HepG2 (cell line): ENCODE results near the gene NUCB1.

Experiments used
- CTCF ChIP-seq: sonication (generic); formaldehyde crosslinking; IDR thresholded peaks from 2 replicates; pipeline ENCODE4 v1.5.0; 2020; ENCODE audit warnings: mild to moderate bottlenecking, missing genetic modification reagents, moderate library complexity
- JUNB ChIP-seq: sonication (generic); formaldehyde crosslinking; IDR thresholded peaks from 2 replicates; pipeline ENCODE4 v1.8.0; 2022; ENCODE audit warnings: missing genetic modification reagents, mild to moderate bottlenecking, borderline replicate concordance
- KMT2A ChIP-seq: sonication (generic); formaldehyde crosslinking; IDR thresholded peaks from 2 replicates; pipeline ENCODE4 v1.4.0; 2020; ENCODE audit warnings: missing genetic modification reagents
- NFIC ChIP-seq: IDR thresholded peaks from 2 replicates; pipeline ENCODE4 v1.6.1; 2012; ENCODE audit warnings: mild to moderate bottlenecking, low read length, inconsistent platforms
- TCF12 ChIP-seq, 2 experiments: fragments of 450-650 bp in 1 of 2; sonication (generic) in 1 of 2; formaldehyde crosslinking in 1 of 2; IDR thresholded peaks; 2 replicates each; pipeline versions ENCODE4 v1.6.1 to v1.8.0; 2017 to 2022; ENCODE audit warnings: antibody characterized with exemption in 1 of 2, mild to moderate bottlenecking in 1 of 2, missing genetic modification reagents in 1 of 2, moderate library complexity in 1 of 2
- YY1 ChIP-seq: IDR thresholded peaks from 2 replicates; pipeline ENCODE4 v1.6.1; 2011; ENCODE audit warnings: low read length, low read depth, moderate library complexity, mild to moderate bottlenecking; ENCODE audit not compliant: insufficient read depth, insufficient replicate concordance
- ZBTB39 ChIP-seq: sonication (generic); formaldehyde crosslinking; IDR thresholded peaks from 2 replicates; pipeline ENCODE4 v1.5.0; 2020; ENCODE audit warnings: missing genetic modification reagents
- ZNF10 ChIP-seq: sonication (generic); formaldehyde crosslinking; IDR thresholded peaks from 2 replicates; pipeline ENCODE4 v1.4.0; 2020; ENCODE audit warnings: mild to moderate bottlenecking, low read depth, missing genetic modification reagents, borderline replicate concordance

- TF ChIP-seq KMT2A (CRISPR knock-in tag) (no peak), YY1 (no peak), CTCF (no peak), JUNB (CRISPR knock-in tag) (peak; percentile 71; the same call in 1 of the 2 replicates), ZNF10 (CRISPR knock-in tag) (no peak), ZBTB39 (CRISPR knock-in tag) (no peak), NFIC (no peak), TCF12 (IDR thresholded peaks at IDR 0.05) (no peak), TCF12 (CRISPR knock-in tag; IDR thresholded peaks at IDR 0.05) (no peak)
Observed at GRCh38 chr19:48961051-48961649, 61.0 kb downstream of the NUCB1 start.
